ENCODE measurements around the gene CNTN4.
"Not testable (repeated sequence)": the region's sequence is repeated elsewhere in the genome, so short reads cannot be mapped to it uniquely, and the experiment has no call there.

CNTN4 gene

DNA sequence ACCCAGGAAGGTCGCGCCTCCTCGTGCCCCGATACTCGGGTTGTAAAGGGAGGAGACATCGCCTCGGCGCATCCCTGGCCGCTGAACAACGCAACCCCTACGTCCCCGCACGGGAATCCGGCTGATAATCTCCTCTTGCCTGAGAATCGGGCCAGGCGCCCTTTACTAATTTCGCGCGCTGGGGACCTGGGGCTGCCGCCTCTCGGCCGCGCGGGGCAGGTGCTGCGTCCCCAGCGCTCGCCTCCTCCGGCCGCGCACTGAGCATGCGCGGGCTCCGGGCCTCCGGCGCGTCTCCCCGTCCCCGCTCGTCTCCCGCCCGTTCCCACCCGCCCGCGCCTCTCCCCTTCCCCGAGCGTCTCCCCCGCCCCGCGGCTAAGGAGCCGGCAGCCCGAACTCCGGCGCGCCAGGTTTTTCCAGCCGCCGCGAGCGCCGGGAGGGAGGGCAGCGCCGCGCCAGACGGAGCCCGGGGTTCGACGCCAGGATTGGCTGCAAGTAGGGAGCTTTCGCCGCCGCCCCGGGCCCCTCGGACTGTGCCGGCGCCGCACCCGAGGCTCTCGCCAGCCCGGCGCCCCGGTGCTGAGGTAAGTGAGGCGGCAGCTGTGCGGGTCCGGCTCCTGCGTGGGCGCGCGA lies at the start of gene CNTN4:
TSS of gene CNTN4 (plus strand) at position 469 of the 630 bp plus-strand sequence.
- DNase-seq, result peak; percentile 63

DNA sequence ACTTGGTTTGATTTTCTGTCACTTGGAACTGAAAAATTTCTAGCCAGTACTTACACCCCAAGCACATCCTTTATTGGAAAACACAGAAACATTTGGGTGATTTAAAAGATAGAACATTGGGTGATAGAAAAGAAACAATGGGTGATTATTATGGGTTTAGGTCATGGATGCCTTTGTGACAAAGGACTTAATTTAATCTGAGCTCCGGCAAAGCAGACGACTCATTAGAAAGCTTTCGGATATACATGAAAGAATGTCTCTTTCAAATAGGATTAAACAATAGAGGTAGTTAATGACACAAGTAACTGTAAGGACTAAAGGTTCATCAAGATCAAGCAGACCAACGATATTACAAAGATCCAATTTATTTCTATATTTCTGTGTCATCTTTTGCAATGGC lies 37.3 kb upstream of the CNTN4 start:
- DNase-seq, result no peak

DNA sequence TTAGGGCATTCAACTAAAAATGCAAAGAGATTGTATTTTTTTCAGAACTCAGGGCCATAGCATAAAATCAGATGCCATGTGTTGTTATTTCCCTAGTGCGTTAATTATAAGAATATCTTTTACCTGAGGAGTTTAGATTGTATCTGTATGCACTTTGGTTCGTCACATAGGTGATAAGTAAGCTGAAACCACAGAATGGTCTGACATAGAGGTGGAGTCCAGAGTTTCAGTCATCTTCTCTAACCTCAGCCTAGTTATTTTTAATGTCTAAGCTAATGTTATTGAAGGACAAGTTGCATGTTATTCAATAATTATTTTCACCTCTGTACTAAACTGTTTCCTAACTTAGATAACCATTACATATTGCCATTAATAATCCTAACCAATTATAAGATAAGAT lies 27.1 kb upstream of the CNTN4 start:
- DNase-seq, result no peak

DNA sequence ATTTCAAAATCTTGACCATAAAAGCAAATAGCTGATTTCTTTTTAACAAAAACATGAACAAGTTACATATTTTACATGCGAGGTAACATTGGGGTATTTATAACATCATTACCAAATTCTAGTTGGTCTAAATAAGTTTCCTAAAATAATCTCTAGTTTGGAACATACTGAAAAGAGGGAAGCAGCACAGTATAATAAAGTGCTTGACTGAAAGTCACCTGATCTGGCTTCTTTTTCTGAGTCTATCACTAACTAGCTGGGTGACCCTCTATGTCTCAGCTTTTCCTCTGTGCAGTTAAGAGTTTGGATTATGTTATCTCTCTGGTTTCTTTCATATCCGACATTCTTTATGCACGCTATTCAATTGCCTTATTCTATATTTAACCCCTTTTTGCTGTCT lies 19.8 kb upstream of the CNTN4 start:
- no peak for DNase-seq

DNA sequence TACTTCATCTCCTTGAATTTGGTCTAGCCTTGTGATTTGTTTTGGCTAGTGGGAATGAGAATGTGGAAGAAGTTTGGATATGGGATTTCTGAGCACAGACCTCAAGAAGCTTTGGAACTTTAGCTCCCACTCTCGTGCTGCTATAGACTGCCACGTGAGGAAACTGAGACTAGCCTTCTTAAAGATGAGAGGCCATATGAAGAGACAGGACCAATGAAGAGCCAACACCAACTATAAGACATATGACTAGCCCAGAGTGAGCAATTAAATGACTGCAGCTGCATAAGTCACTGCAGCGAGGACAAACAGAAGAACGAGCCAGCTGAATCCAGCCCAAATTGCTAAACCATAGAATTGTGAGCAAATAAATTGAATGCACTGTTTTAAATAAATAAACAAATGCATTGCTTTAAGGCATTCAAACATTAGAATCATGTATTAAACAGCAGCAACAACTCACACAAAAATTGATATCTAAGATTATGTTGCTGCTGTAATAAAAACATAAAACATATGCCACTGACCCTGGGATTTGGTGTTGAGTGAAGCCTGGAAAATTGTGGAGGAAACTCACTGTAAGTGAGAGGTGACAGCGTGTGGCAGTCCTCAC lies 15.7 kb upstream of the CNTN4 start:
- no peak for DNase-seq

DNA sequence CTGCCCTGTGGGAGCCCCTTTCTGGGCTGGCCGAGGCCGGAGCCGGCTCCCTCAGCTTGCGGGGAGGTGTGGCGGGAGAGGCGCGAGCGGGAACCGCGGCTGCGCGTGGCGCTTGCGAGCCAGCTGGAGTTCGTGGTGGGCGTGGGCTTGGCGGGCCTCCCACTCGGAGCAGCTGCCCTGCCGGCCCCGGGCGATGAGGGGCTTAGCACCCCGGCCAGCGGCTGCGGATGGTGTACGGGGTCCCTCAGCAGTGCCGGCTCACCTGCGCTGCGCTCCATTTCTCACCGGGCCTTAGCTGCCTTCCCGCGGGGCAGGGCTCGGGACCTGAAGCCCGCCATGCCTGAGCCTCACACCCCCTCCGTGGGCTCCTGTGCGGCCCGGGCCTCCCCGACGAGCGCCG lies 15.1 kb upstream of the CNTN4 start:
- DNase-seq, result not testable (repeated sequence)

DNA sequence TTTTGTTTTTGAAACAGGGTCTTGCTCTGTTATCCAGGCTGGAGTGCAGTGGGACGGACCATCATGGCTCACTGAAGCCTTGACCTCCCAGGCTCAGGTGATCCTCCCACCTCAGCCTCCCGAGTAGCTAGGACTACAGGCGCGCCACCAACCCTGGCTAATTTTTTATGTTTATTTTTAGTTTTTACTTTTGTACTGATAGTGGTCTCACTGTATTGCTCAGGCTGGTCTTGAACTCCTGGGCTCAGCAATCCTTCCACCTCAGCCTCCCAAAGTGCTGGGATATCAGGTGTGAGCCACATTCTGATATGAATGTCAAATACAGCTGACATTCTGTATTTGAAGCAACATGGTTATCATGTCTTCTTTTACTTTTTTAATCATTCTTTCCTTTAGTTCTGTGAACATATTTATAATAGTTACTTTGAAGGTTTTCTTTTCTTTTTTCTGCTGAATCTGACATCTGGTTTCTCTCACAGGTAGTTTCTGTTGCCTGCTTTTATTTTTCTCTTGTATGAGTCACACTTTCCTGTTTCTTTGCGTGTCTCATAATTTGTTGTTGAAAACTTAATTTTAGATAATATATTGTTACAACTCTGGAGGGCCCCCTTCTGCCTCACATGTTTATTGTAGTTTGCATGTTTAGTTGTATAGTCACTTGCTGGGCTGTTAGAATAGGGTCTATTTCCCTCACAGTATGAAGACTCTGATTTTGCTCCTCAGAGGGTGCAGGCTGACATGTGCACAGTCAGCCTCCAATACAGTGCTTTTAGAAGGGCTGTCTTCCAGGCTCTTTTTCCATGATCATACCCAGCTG lies 8.4 kb upstream of the CNTN4 start:
- no peak for DNase-seq

DNA sequence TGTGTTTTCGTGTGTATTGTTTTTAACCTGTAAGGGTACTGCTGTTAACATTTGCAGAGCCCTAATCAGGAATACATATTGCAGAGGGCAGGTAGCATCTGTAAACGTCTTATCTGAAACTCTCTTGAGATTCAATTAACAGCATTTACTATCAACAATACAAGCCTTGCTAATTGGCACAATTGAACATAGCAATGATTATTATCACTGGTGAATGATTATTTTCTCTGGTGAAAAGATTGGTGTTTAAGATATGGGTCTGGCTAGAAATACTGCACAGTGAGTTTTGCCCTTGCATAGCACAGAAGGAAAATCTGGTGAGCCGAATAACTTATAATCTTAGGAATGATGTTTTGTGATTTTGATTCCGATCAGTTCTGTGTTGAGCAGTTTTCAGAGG lies 5.9 kb upstream of the CNTN4 start:
- no peak for DNase-seq

DNA sequence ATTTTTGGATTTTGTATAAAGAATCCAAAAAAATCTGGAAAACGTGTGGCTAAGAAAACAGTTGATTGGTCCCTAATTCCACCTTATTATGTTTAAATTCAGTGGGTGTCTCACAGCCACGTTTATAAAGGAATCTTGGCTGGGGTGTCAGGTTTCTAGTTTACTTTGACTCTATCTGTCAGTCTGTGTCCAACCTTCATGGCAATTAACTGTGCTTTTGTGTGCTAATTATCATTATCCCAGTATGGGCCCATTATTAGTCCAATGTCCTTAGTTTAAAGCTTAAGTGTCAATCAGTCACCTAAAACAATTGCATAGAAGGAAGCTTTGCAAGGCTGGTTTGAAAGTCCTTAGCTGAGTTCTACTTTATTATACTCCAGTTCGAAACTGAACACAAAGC lies 3.7 kb upstream of the CNTN4 start:
- DNase-seq, result no peak

DNA sequence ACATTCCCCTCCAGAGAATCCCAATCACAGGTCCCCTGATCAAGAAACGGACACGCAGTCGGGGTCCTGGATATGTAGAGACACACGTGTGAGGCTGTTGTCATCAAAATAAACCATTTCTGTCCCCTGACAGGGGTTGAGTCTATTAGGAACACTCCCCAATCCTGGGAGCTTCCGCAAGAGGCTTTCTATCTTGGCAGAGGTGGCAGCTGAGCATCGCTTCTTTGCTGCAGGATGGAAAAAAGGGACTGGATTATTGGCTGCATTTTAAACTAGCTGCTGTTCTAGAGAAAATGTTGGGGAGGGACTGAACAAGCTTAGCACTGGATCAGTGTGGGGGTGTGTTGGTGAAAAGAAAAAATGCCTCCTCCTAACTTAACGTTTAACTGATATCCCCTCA lies 2.5 kb upstream of the CNTN4 start:
- DNase-seq, result no peak

DNA sequence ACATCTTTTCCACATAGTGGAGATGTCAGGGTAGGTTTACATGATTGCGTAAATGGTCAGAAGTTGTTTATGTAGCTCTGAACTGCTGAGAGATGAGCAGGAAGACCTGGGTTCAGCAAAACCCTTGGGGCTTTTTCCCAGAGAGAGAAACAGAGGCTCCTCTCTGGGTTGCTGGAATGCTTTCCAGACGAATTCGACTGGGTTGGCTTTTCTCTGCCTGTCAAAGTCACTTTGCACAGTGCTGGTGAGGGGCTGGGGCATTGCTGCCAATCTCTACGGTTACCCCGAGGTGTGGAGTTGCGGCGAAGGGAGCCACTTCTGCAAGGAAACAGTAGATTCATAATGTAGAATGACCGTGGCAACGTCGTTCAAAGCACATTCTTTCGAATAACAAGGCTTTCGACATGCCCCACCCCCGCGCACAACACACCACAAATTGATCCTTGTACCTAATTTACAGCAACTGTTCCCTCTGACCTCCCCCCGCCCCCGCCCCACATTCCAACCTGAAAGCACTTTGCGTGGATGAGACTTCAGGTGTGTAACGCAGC lies 950 bp upstream of the CNTN4 start:
- no peak for DNase-seq

DNA sequence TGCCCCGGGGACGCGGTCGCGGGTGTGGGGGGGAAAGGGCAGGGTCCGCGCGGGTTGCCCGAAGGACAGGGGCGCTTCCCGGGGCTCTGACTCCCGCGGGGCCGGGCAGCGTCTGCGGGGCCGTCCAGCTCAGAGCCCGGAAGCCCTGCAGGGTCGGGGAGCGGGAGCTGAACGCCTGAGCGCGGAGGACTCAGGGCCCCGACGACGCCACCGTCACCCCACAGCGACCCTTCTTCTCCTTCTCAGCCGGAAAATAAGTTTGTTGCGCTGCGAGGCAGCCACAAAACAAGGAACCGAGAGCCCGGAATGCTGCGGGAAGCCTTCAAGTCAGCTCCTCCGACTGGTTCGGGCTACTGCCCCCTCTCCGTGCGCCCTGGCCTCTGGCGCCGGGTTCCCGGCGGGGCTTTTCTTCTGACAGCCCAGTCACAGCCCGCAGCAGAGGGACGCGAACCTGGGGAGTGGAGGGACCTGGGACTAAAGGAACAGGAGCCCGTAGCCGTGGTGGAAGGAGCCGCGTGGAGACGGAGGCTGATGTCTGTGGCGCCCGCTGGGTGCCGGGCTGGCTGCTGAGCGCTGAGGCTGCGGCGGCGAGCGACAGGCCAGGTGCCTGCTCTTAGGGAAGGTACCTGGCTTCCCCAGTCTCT lies 484 bp downstream of the CNTN4 start:
- DNase-seq, result peak; percentile 1

DNA sequence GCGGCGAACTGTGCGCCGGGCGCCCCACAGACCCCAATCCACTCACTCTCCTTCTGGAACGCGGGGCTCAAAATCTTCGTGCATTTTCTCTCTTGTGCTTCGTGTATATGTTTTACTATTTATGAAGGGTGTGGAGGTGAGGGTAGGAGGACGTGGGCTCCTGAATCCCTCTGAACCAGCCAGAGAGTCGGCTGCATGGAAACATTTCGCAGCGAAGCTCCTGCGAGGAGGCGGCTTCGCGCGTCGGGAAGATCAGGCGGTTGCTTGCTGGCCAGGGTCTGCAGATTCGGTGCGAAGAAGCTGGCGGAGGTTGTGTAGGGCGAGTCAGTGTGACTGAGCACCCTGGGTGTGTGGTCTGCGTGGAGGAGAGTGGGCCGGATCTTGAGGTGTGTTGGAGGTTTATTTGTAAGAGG lies 1.1 kb downstream of the CNTN4 start:
- DNase-seq, result no peak

DNA sequence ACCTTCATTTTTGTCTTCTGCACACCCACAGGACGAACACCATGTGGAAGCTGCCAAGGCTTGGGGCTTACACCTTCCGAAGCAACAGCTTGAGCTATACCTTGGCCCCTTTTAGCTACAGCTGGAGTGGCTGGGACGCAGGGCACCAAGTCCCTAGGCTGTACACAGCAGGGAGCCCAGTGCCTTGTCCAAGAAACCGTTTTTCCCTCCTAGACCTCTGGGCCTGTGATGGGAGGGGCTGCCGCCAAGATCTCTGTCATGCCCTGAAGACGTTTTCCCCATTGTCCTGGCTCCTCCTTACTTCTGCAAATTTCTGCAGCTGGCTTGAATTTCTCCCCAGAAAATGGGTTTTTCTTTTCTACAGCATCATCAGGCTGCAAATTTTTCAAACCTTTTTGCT lies 7.8 kb downstream of the CNTN4 start:
- no peak for DNase-seq

DNA sequence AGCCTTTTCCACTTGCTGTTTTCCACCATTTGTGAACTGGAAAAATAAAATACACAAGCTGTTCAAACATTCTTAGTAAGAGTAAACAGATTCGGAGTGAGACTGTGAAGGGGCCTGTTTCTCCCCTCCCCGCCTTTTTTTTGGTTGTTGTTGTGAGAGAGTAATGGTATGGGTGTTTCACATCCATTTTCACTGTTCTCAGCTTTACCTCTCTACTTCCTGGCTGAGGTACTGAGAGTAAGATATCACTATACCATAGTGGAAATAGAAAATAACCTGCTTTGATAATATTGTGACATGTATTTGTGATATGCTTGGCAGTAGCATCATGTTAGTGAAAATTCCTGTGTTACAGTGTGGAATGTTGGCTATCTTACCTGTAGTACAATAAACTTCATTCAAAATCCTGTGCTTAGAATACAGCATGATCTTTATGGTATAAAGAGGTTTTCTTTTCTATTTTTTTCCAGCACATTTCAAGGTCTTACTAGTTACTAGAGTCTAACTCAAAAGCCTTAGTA lies 12.0 kb downstream of the CNTN4 start:
- DNase-seq, result no peak

DNA sequence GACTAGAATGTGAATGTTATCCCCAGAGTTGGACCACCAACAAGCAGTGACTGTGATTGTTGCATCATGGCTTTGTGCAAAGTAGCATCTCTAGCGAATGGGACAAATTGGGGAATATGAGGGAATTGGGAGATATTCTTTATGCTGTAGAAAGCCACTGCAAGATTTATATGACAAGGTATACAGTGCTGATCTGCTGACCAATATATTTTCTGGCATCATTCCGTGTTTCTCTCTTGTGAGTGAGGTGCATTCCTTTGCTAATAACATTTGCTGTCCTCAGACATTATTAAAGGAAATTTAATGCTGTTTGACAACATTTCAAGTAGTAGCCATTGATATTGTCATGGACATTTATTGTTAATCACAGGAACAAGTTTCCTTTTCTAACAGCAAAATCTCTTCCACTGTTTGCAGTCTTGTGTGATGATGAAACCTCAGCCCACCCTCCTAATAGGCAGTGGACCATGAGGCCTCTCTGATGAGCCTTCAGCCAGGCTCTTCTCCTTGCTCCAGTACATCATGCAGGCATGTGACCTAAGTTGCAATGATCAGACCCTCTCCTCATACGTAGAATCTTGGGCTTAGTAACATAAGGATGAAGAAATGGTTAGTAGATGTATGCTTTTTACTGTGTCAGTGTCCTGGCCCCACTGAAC lies 16.1 kb downstream of the CNTN4 start:
- DNase-seq, result no peak

DNA sequence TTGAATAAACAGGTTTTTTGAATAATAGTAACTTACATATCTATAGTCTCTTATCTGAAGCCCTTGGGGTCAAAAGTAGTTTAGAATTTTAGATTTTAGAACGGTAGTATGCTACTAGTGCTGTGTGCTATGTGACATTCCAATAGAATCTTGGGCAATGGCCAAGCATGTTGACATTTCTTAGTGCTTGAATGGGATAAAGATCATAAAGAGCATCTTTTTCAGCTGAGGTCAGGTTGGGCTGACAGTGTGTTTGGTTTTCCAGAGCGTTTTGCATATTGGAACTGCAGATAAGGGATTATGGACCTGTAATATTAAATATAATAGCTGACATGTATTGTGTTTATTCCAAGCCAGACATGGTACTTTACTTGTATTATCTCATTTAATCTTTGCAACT lies 32.1 kb downstream of the CNTN4 start:
- DNase-seq, result no peak

DNA sequence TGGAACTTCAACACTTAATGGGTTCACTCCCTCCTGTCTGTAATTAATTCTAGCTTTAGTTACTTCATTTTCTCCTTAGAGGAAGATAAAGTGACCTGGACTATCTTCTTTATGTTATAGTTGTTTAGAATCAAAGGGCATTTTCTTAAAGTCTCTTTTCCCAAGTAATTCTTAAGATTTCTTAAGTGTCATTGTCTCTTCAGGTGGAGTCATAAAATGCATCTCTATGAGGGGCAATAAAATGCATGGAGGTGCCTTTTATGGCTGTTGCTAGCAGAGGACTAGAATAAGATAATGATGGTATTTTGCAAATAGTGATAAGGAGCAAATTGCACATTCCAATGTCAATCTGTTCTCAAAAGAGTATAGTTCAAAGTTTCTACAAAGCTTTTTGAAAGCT lies 34.5 kb downstream of the CNTN4 start:
- no peak for DNase-seq

DNA sequence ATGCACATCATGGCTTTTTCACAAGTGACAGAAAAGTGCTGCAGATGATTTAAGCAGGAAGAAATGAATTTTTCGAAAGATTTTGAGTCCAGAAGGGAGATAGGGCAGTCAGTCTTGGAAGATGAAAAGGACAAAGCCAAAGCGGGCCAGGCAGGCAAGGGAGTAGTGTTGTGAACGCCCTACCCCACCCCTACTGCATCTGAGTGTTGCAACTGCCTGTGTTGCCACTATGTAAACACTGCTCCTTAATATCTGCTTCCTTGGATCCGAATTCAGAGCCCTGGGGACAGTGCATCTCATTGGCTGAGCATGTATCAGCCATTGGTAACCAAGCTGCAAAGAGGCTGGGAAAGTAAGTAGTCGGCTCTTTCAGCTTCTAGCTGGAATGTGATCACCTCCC lies 39.0 kb downstream of the CNTN4 start:
- no peak for DNase-seq

DNA sequence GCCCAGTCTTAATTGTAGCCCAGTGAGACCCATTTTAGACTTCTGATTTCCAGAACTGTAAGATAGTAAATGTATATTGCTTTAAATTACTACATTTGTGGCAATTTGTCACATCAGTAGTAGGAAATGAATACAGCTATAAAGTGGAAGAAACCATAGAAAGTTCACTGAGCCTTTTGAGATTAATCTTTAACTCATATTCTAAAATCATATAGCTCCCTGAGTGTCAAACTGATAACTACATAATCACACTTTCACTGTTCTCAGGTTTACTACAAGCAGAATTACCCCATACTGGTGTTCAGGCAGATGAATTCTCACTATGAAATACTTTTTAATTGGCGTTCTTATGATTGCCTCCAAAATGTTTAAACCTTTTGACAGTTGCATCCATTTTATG lies 42.8 kb downstream of the CNTN4 start:
- no peak for DNase-seq

DNA sequence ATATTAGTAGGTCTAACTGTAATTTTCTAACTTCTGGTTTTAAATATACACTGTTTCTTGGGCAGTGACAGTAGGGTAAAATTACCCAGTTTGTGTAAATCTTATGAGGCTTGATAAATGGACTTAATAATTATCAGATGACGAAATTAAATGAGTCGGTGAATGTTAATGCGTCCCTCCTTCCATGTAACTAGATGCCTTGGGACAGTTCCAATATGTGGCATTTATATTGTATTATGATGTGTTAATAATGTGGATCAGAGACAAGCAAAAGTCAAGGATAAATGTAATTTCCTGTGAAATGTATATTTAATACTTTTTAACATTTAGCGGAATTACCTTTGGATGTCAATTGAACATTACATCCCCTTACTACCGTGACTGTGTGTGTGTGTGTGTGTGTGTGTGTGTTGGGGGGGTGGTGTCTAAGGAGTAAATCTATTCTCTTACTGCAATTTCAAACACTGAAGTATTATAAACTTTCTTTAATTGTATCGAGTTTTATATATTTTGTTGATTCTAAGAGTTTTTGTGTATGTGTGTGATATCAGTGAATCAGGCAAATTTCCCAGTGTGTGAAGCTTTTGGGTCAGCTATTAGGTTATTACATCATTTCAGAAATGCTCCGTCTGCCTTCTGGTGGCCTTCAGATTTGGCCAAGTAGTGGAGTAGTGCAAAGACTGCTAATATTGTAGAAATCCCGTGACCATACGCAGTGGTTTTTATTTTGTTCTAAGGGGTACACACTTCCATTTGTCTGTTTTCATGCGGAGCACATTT lies 50.1 kb downstream of the CNTN4 start:
- DNase-seq, result no peak

DNA sequence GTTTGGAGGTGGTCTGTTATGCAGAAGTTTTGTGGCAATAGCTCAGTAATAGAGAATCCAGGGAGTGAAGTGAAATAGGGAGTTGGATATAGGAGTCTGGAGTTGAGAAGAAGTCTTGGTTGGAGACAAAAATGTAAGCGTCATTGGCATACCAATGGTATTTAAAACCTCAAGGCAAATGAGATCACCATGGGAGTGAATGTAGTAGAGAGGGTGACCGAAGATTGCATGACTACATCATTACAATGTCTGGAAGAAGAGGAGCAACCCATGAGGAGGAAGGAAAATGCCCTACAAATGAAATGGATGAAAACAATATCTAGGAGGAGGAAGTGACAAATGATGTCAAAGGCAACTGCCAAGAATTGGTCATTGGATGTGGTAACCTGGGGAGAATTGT lies 54.4 kb downstream of the CNTN4 start:
- DNase-seq, result no peak
